MM.1S (cell line): ENCODE measurements around the gene C9orf152.

Experiments used
- EZH2 ChIP-seq: fragments of 300-600 bp; sonication (generic); optimal IDR thresholded peaks from 2 replicates; pipeline ENCODE3; 2017; ENCODE audit warnings: low read depth, mild to moderate bottlenecking, antibody characterized with exemption, low read length, mixed read lengths
- TF ChIP-seq, protein P1 (sequence below): fragments of 300-600 bp; sonication (generic); IDR thresholded peaks from 2 replicates; pipeline ENCODE4 v1.5.1; 2016; ENCODE audit warnings: antibody characterized with exemption, low read length, mixed read lengths

DNA sequence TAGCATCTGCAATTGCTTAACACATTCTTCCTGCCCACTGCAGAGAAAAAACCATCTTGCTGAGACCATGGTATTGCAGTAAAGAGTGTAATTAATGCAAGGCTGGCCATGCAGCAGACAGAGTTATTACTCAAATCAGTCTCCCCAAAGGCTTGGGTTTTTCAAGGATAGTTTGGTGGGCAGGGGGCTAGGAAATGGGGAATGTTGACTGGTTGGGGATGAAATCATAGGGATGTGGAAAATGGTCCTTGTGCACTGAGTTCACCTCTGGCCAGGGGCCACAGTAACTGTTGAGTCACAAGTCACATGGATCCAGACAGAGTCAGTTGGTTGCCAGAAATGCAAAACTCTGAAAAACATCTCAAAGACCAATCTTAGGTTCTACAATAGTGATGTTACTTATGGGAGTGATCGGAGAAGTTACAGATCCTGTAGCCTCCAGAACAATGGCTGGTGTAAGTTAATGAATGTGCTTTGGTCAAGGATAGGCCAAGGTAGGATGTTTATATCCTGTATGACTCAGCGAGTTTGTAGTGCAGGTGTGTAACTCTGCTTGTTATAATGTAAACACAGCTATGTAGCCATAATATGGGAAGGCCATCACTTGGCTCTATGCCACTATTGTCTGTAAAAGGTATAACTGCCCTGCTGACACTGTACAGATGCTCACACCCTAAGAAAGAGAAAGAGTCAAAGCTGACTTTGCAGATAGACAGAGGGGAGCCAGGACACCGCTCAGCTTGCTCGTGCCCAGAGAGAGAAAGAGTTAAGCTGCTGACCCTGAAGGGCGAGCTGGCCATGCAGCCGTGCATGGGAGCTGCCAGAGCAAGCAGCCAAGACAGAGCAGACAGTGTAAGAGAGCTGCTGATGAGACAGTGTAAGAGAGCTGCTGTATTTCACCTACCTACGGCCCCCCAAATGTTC, 27.2 kb downstream of the C9orf152 start:
- TF ChIP-seq EZH2 = no peak
- TF ChIP-seq, protein P1, sequence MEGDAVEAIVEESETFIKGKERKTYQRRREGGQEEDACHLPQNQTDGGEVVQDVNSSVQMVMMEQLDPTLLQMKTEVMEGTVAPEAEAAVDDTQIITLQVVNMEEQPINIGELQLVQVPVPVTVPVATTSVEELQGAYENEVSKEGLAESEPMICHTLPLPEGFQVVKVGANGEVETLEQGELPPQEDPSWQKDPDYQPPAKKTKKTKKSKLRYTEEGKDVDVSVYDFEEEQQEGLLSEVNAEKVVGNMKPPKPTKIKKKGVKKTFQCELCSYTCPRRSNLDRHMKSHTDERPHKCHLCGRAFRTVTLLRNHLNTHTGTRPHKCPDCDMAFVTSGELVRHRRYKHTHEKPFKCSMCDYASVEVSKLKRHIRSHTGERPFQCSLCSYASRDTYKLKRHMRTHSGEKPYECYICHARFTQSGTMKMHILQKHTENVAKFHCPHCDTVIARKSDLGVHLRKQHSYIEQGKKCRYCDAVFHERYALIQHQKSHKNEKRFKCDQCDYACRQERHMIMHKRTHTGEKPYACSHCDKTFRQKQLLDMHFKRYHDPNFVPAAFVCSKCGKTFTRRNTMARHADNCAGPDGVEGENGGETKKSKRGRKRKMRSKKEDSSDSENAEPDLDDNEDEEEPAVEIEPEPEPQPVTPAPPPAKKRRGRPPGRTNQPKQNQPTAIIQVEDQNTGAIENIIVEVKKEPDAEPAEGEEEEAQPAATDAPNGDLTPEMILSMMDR = no peak
